SK-N-SH (cell line): Measurements from ENCODE around the gene MPO. TPM values are rescaled to one million over a fixed set of nuclear protein-coding genes. Genes with fewer than 3 reads are reported as not detected.

Experiments used
- CTCF ChIA-PET: fragments of 300-600, 350-600 bp; formaldehyde crosslinking; extraction: SDS; loops from one replicate; lab custom pipeline; 2021; lab: Yijun Ruan, JAX
- POLR2A ChIA-PET: fragments of 350-600 bp; sonication (Branson Sonifier 250); formaldehyde crosslinking; extraction: SDS; loops from one replicate; lab custom pipeline; 2020; ENCODE audit warnings: antibody characterized with exemption, inconsistent platforms; lab: Yijun Ruan, JAX
- DNase-seq: peaks from one replicate; pipeline ENCODE4 v3.0.0; 2012
- H2AFZ ChIP-seq: fragments of 200-600 bp; sonication (generic); 2 replicates; pipeline ENCODE4 v1.8.1; 2016; ENCODE audit warnings: antibody characterized with exemption, mild to moderate bottlenecking, low read depth
- H3F3A ChIP-seq: fragments of 200-600 bp; sonication (generic); replicated peaks from 2 replicates; pipeline ENCODE3; 2016; ENCODE audit warnings: antibody characterized with exemption, mild to moderate bottlenecking; ENCODE audit not compliant: insufficient read depth
- H3K27ac ChIP-seq, 2 experiments: fragments of 200-500 bp in 1 of 2; fragments of 200-600 bp in 1 of 2; sonication (Bioruptor generic) in 1 of 2; sonication (generic), shearing (Covaris generic) in 1 of 2; 2 replicates each; pipeline versions ENCODE4 v1.5.1 to v1.6.1; 2014 to 2016; ENCODE audit warnings: low read depth in 2 of 2, inconsistent platforms in 1 of 2, low read length in 1 of 2, mild to moderate bottlenecking in 1 of 2, mixed read lengths in 1 of 2
- H3K27me3 ChIP-seq: fragments of 200-600 bp; sonication (generic), shearing (Covaris generic); 2 replicates; pipeline ENCODE4 v1.6.1; 2016; ENCODE audit warnings: mixed run types; ENCODE audit not compliant: insufficient read depth
- H3K36me3 ChIP-seq, 2 experiments: fragments of 200-500 bp in 1 of 2; fragments of 200-600 bp in 1 of 2; sonication (Bioruptor generic) in 1 of 2; sonication (generic) in 1 of 2; replicated peaks in 1 of 2; 2 replicates each; pipeline versions ENCODE3 to v1.5.1; 2014 to 2016; ENCODE audit warnings: low read length in 1 of 2, mild to moderate bottlenecking in 1 of 2; ENCODE audit not compliant: insufficient read depth in 2 of 2, control insufficient read depth in 1 of 2
- H3K4me1 ChIP-seq, 2 experiments: fragments of 200-500 bp in 1 of 2; fragments of 200-600 bp in 1 of 2; sonication (Bioruptor generic) in 1 of 2; sonication (generic), shearing (Covaris generic) in 1 of 2; 2 replicates each; pipeline versions ENCODE4 v1.5.1 to v1.6.1; 2014 to 2016; ENCODE audit warnings: low read depth in 1 of 2, low read length in 1 of 2, mixed run types in 1 of 2; ENCODE audit not compliant: insufficient read depth in 2 of 2, control insufficient read depth in 1 of 2
- H3K4me2 ChIP-seq: fragments of 200-600 bp; sonication (generic), shearing (Covaris generic); 2 replicates; pipeline ENCODE4 v1.6.1; 2017; ENCODE audit warnings: mixed run types
- H3K4me3 ChIP-seq, 2 experiments: fragments of 200-500 bp in 1 of 2; fragments of 200-600 bp in 1 of 2; sonication (Bioruptor generic) in 1 of 2; sonication (generic), shearing (Covaris generic) in 1 of 2; 2 replicates each; pipeline versions ENCODE4 v1.5.1 to v1.8.1; 2014 to 2016; ENCODE audit warnings: low read depth in 2 of 2, inconsistent platforms in 1 of 2, low read length in 1 of 2, mild to moderate bottlenecking in 1 of 2, mixed read lengths in 1 of 2, moderate library complexity in 1 of 2
- H3K79me2 ChIP-seq: fragments of 200-600 bp; sonication (generic); 2 replicates; pipeline ENCODE4 v1.8.1; 2017; ENCODE audit warnings: mild to moderate bottlenecking; ENCODE audit not compliant: insufficient read depth
- H3K9ac ChIP-seq: fragments of 200-600 bp; sonication (generic); 2 replicates; pipeline ENCODE4 v1.6.1; 2017; ENCODE audit warnings: mixed run types
- H3K9me2 ChIP-seq: fragments of 200-600 bp; sonication (generic); 2 replicates; pipeline ENCODE4 v1.6.1; 2017; ENCODE audit warnings: mixed run types
- H3K9me3 ChIP-seq: fragments of 200-600 bp; sonication (generic); 2 replicates; pipeline ENCODE4 v1.6.1; 2017; ENCODE audit warnings: mixed run types, mild to moderate bottlenecking, moderate library complexity
- H4K20me1 ChIP-seq: fragments of 200-600 bp; sonication (generic); 2 replicates; pipeline ENCODE4 v1.6.1; 2017; ENCODE audit warnings: mild to moderate bottlenecking, mixed run types; ENCODE audit not compliant: insufficient read depth
- CHD2 ChIP-seq: fragments of 150-350 bp; IDR thresholded peaks from 2 replicates; pipeline ENCODE4 v1.6.1; 2018; ENCODE audit warnings: low read length; ENCODE audit not compliant: partially characterized antibody
- GABPA ChIP-seq: IDR thresholded peaks from 2 replicates; pipeline ENCODE4 v1.4.0; 2012; ENCODE audit warnings: low read depth, mild to moderate bottlenecking
- GATA2 ChIP-seq: sonication (generic); formaldehyde crosslinking; IDR thresholded peaks from 2 replicates; pipeline ENCODE4 v1.5.0; 2020; ENCODE audit warnings: mild to moderate bottlenecking, missing genetic modification reagents
- JUND ChIP-seq: IDR thresholded peaks from 2 replicates; pipeline ENCODE4 v1.4.0; 2012
- MEF2A ChIP-seq: IDR thresholded peaks from 2 replicates; pipeline ENCODE4 v1.4.0; 2012; ENCODE audit warnings: low read depth, borderline replicate concordance
- MXI1 ChIP-seq: IDR thresholded peaks from 2 replicates; pipeline ENCODE4 v1.6.1; 2012; ENCODE audit warnings: mild to moderate bottlenecking, low read depth, low read length, improper control_type of control experiment
- RAD21 ChIP-seq: IDR thresholded peaks from 2 replicates; pipeline ENCODE4 v1.6.1; 2012; ENCODE audit warnings: mild to moderate bottlenecking, low read length
- RCOR1 ChIP-seq: fragments of 150-350 bp; IDR thresholded peaks from 2 replicates; pipeline ENCODE4 v1.6.1; 2017; ENCODE audit warnings: antibody characterized with exemption, low read length
- RXRA ChIP-seq: IDR thresholded peaks from 2 replicates; pipeline ENCODE4 v1.4.0; 2012; ENCODE audit warnings: low read depth, mild to moderate bottlenecking, borderline replicate concordance
- SMC3 ChIP-seq: IDR thresholded peaks from 2 replicates; pipeline ENCODE4 v1.6.1; 2012; ENCODE audit warnings: low read depth, low read length, improper control_type of control experiment
- TAF1 ChIP-seq: IDR thresholded peaks from 2 replicates; pipeline ENCODE4 v1.6.1; 2012; ENCODE audit warnings: low read depth, mild to moderate bottlenecking, low read length, moderate library complexity, borderline replicate concordance
- TCF12 ChIP-seq: IDR thresholded peaks from 2 replicates; pipeline ENCODE4 v1.4.0; 2012
- WGBS: methylation state at CpG from one replicate; pipeline ENCODE4 v1.1.6; 2017; ENCODE audit warnings: low lambda C conversion rate; 5-methylcytosine and 5-hydroxymethylcytosine counted together
- polyA plus RNA-seq, 3 experiments: library from polyadenylated mRNA; depleted of rRNA; stranded (reverse); fragments of >200 nt; gene quantifications; 2 replicates each; pipeline ENCODE4 v1.2.3, GENCODE V29; 2012
- TF ChIP-seq, protein P1 (sequence below): fragments of 150-350 bp; IDR thresholded peaks from 2 replicates; pipeline ENCODE4 v1.6.1; 2017; ENCODE audit warnings: antibody characterized with exemption, low read length, low read depth, borderline replicate concordance
- TF ChIP-seq, protein P2 (sequence below): fragments of 200-600 bp; sonication (generic); IDR thresholded peaks from 2 replicates; pipeline ENCODE4 v1.6.1; 2017; ENCODE audit warnings: antibody characterized with exemption, mild to moderate bottlenecking, moderate library complexity
- TF ChIP-seq, protein P3 (sequence below): IDR thresholded peaks from 2 replicates; pipeline ENCODE4; 2012
- TF ChIP-seq, protein P4 (sequence below): IDR thresholded peaks from 2 replicates; pipeline ENCODE4 v1.4.0; 2012; ENCODE audit warnings: low read depth
- TF ChIP-seq, protein P5 (sequence below): IDR thresholded peaks from 2 replicates; pipeline ENCODE4 v1.4.0; 2012; ENCODE audit warnings: low read depth, borderline replicate concordance

MPO gene
- polyA plus RNA-seq, 1 of the 3 experiments (the other 2 are of a cell fraction): not detected

DNA sequence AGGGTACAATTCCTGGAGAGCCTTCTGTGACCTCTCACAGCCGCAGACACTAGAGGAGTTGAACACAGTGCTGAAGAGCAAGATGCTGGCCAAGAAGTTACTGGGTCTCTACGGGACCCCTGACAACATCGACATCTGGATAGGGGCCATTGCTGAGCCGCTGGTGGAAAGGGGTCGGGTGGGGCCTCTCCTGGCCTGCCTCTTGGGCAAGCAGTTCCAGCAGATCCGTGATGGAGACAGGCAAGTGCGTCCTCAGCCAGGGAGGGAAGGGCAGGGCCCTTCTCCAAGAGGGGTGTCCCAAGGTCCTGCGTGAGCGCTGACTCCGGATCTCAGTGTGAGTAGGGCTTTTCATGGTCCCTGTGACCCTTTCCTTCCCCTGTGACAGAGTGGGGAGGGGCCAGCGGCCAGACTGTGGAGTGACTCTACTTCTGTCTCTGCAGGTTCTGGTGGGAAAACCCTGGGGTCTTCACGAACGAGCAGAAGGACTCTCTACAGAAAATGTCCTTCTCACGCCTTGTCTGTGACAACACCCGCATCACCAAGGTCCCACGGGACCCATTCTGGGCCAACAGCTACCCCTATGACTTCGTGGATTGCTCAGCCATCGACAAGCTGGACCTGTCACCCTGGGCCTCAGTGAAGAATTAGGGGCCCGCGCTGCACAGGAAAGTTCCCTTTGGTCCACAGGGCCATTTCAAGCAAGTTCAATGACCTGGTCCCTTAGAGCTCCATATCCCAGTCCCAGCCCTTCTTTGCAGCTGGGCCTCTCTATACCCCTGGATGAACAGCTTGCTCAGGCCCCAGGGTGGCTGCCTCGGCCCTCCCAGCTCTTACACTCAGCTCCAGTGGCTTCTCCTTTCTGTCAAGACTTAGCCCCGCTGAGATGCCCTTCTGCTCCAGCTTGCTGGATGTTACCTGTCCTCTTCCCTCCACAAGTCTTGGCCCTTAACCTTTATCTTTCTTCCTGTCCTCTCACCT is 13.1 kb downstream of the MPO start:
- Histone ChIP-seq H3K4me2 (no peak overlapping the region), H3K9me2 (no peaks in the 10 kb centered on the region), H3F3A (no peaks in the 10 kb centered on the region), H3K36me3 (no peaks in the 10 kb centered on the region), H3K4me1 (no peaks in the 10 kb centered on the region), H2AFZ (no peak overlapping the region), H3K4me3 (no peak overlapping the region), H4K20me1 (no peaks in the 10 kb centered on the region), H3K9me3 (no peaks in the 10 kb centered on the region), H3K27ac (no peak overlapping the region), H3K27me3 (peaks cover 43% of the 10 kb centered on the region)
- WGBS: 28% methylated on average over 21 of the region's 22 CpGs
- ChIA-PET POLR2A (no interaction called here), CTCF (interaction anchor here (0.7 to 1.6 kb wide), 5 partner anchors 16 to 150 kb away, joined by 3 to 7 read pairs (median 4); partner anchors contain the start of gene RNF43)
- DNase-seq: no peak
- TF ChIP-seq JUND: no peak
- TF ChIP-seq, protein P1, sequence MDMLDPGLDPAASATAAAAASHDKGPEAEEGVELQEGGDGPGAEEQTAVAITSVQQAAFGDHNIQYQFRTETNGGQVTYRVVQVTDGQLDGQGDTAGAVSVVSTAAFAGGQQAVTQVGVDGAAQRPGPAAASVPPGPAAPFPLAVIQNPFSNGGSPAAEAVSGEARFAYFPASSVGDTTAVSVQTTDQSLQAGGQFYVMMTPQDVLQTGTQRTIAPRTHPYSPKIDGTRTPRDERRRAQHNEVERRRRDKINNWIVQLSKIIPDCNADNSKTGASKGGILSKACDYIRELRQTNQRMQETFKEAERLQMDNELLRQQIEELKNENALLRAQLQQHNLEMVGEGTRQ: no peak
- TF ChIP-seq MXI1: no peak
- no peak for TF ChIP-seq RXRA
- no peak for TF ChIP-seq SMC3
- no peak for TF ChIP-seq TCF12
- TF ChIP-seq CHD2: no peak
- TF ChIP-seq, all 33 proteins: peak for 0
- Histone ChIP-seq H3K9ac (no peak overlapping the region), H3K79me2 (no peaks in the 10 kb centered on the region)

DNA sequence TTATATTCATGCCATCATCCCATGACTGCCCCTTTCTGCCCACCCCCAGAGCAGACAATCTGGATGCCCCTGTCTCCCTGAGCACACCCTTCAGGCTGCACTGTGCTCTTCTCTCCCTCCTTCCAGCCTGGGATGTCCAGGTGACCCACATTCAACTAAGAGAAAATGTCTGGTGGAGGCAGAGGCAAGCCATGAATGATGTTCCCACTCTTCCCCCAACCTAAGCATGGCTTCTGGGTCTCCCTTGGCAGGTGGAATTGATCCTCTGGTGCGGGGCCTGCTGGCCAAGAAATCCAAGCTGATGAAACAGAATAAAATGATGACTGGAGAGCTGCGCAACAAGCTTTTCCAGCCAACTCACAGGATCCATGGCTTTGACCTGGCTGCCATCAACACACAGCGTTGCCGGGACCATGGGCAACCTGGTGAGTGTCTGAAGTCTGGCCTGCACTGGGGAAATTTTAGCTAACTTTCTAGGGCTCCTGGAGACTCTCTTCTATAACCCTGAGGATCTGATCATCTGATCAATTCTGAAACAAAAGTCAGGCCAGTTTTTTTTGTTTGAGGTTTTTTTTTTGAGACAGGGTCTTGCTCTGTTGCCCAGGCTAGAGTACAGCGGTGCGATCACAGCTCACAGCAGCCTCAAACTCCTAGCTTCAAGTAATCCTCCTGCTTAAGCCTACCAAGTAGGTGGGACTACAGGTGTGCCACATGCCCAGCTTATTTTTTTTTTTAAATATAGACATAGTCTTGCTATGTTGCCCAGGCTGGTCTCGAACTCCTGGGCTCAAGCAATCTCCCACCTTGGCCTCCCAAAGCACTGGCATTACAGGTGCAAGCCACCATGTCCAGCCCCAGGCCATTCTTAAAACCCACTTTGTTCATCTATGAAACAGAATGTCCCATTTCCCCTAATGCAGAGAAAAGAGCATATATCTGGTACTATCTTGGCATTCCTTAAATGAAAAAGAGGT is 14.5 kb downstream of the MPO start:
- no peak overlapping the region for H3K4me2 ChIP-seq
- DNase-seq: no peak
- H3K27ac ChIP-seq: no peak overlapping the region
- 36% methylated on average over 7 of the region's 7 CpGs for WGBS
- POLR2A ChIA-PET: no interaction called here
- no peaks in the 10 kb centered on the region for H3K4me1 ChIP-seq
- H3K27me3 ChIP-seq: peaks cover 46% of the 10 kb centered on the region
- H3K36me3 ChIP-seq: no peaks in the 10 kb centered on the region
- no peak overlapping the region for H3K4me3 ChIP-seq
- H4K20me1 ChIP-seq: no peaks in the 10 kb centered on the region
- H3K9me2 ChIP-seq: no peaks in the 10 kb centered on the region
- no peaks in the 10 kb centered on the region for H3K79me2 ChIP-seq
- H3K9me3 ChIP-seq: no peaks in the 10 kb centered on the region
- no peak overlapping the region for H2AFZ ChIP-seq
- CTCF ChIA-PET: interaction anchor here (1.0 kb wide), 2 partner anchors 16 to 152 kb away, joined by 3 to 5 read pairs; no protein-coding TSS in a partner anchor
- no peaks in the 10 kb centered on the region for H3F3A ChIP-seq
- no peak overlapping the region for H3K9ac ChIP-seq
- TF ChIP-seq CHD2 (no peak), GATA2 (no peak), RAD21 (no peak), MEF2A (no peak), TCF12 (no peak), RXRA (no peak), RCOR1 (no peak), GABPA (no peak), JUND (no peak), MXI1 (no peak), TAF1 (no peak), SMC3 (no peak)
- TF ChIP-seq, protein P2, sequence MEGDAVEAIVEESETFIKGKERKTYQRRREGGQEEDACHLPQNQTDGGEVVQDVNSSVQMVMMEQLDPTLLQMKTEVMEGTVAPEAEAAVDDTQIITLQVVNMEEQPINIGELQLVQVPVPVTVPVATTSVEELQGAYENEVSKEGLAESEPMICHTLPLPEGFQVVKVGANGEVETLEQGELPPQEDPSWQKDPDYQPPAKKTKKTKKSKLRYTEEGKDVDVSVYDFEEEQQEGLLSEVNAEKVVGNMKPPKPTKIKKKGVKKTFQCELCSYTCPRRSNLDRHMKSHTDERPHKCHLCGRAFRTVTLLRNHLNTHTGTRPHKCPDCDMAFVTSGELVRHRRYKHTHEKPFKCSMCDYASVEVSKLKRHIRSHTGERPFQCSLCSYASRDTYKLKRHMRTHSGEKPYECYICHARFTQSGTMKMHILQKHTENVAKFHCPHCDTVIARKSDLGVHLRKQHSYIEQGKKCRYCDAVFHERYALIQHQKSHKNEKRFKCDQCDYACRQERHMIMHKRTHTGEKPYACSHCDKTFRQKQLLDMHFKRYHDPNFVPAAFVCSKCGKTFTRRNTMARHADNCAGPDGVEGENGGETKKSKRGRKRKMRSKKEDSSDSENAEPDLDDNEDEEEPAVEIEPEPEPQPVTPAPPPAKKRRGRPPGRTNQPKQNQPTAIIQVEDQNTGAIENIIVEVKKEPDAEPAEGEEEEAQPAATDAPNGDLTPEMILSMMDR: no peak
- TF ChIP-seq, protein P3, sequence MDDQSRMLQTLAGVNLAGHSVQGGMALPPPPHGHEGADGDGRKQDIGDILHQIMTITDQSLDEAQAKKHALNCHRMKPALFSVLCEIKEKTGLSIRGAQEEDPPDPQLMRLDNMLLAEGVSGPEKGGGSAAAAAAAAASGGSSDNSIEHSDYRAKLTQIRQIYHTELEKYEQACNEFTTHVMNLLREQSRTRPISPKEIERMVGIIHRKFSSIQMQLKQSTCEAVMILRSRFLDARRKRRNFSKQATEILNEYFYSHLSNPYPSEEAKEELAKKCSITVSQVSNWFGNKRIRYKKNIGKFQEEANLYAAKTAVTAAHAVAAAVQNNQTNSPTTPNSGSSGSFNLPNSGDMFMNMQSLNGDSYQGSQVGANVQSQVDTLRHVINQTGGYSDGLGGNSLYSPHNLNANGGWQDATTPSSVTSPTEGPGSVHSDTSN: no peak
- TF ChIP-seq, protein P1: no peak
- TF ChIP-seq, protein P4, sequence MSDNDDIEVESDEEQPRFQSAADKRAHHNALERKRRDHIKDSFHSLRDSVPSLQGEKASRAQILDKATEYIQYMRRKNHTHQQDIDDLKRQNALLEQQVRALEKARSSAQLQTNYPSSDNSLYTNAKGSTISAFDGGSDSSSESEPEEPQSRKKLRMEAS: no peak
- TF ChIP-seq, protein P5, sequence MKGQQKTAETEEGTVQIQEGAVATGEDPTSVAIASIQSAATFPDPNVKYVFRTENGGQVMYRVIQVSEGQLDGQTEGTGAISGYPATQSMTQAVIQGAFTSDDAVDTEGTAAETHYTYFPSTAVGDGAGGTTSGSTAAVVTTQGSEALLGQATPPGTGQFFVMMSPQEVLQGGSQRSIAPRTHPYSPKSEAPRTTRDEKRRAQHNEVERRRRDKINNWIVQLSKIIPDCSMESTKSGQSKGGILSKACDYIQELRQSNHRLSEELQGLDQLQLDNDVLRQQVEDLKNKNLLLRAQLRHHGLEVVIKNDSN: no peak
